WTC11 (cell line): ENCODE results near the gene KRT79. TPM values are rescaled to one million over a fixed set of nuclear protein-coding genes. Genes with fewer than 3 reads are reported as not detected.

ENCODE experiments used
- ATAC-seq: fragments of 200-7000 bp; cut with Tn5 transposase; 2 replicates; pipeline ENCODE4 v1.10.0; 2021; ENCODE audit warnings: mild to moderate bottlenecking, moderate library complexity
- CTCF ChIA-PET: fragments of 300-600 bp; sonication (Branson Sonifier 250); formaldehyde crosslinking; loops from one replicate; lab custom pipeline; 2021; ENCODE audit warnings: antibody characterized with exemption; lab: Charles Lee
- POLR2A ChIA-PET: fragments of 350-600 bp; sonication (Branson Sonifier 250); formaldehyde crosslinking; loops from one replicate; lab custom pipeline; 2021; ENCODE audit warnings: antibody characterized with exemption; lab: Charles Lee
- DNase-seq: peaks from one replicate; pipeline ENCODE4 v3.0.0; 2021; ENCODE audit warnings: low spot score
- H3K27ac Mint-ChIP-seq: 2 replicates; pipeline ENCODE4 v1.8.0; 2021; ENCODE audit warnings: mixed read lengths
- H3K27me3 Mint-ChIP-seq: 2 replicates; pipeline ENCODE4 v1.8.0; 2021; ENCODE audit warnings: low read depth, mild to moderate bottlenecking, moderate library complexity, mixed read lengths
- H3K36me3 Mint-ChIP-seq: 2 replicates; pipeline ENCODE4 v1.8.0; 2021; ENCODE audit warnings: mixed read lengths
- H3K4me1 Mint-ChIP-seq: 2 replicates; pipeline ENCODE4 v1.8.0; 2022; ENCODE audit warnings: mixed read lengths
- H3K4me3 Mint-ChIP-seq: 2 replicates; pipeline ENCODE4 v1.8.0; 2021; ENCODE audit warnings: mild to moderate bottlenecking, moderate library complexity, mixed read lengths
- H3K9me3 Mint-ChIP-seq: 2 replicates; pipeline ENCODE4 v1.8.0; 2021; ENCODE audit warnings: mixed read lengths
- CREB1 ChIP-seq: sonication (generic); formaldehyde crosslinking; IDR thresholded peaks from 2 replicates; pipeline ENCODE4 v1.8.0; 2023; ENCODE audit warnings: mild to moderate bottlenecking, missing genetic modification reagents
- ETV6 ChIP-seq: sonication (generic); formaldehyde crosslinking; IDR thresholded peaks from 2 replicates; pipeline ENCODE4 v1.8.1; 2022; ENCODE audit warnings: mild to moderate bottlenecking, missing genetic modification reagents
- NFE2L1 ChIP-seq: sonication (generic); formaldehyde crosslinking; IDR thresholded peaks from 2 replicates; pipeline ENCODE4 v1.8.1; 2023; ENCODE audit warnings: missing genetic modification reagents
- SMAD4 ChIP-seq: sonication (generic); formaldehyde crosslinking; IDR thresholded peaks from 2 replicates; pipeline ENCODE4 v1.8.0; 2022; ENCODE audit warnings: mild to moderate bottlenecking, missing genetic modification reagents
- TEAD1 ChIP-seq: sonication (generic); formaldehyde crosslinking; IDR thresholded peaks from 2 replicates; pipeline ENCODE4 v1.8.0; 2022; ENCODE audit warnings: mild to moderate bottlenecking, missing genetic modification reagents
- ZNF219 ChIP-seq: sonication (generic); formaldehyde crosslinking; IDR thresholded peaks from 2 replicates; pipeline ENCODE4 v1.8.0; 2023; ENCODE audit warnings: missing genetic modification reagents, mild to moderate bottlenecking, borderline replicate concordance
- ZNF423 ChIP-seq: fragments of 250-450 bp; sonication (Bioruptor Pico); IDR thresholded peaks from 2 replicates; pipeline ENCODE4 v2.1.2; 2022; ENCODE audit warnings: mild to moderate bottlenecking, moderate library complexity
- total RNA-seq: library from RNA; stranded (reverse); gene quantifications from 3 replicates; pipeline ENCODE4 v1.2.3, GENCODE V29; 2021
- TF ChIP-seq, protein P1 (sequence below): sonication (generic); formaldehyde crosslinking; IDR thresholded peaks from 2 replicates; pipeline ENCODE4 v1.8.0; 2022; ENCODE audit warnings: missing genetic modification reagents
- TF ChIP-seq, protein P2 (sequence below): sonication (generic); formaldehyde crosslinking; IDR thresholded peaks from 2 replicates; pipeline ENCODE4 v1.8.0; 2023; ENCODE audit warnings: mild to moderate bottlenecking, missing genetic modification reagents
- TF ChIP-seq, protein P3 (sequence below): sonication (generic); formaldehyde crosslinking; IDR thresholded peaks from 2 replicates; pipeline ENCODE4 v1.8.1; 2023; ENCODE audit warnings: mild to moderate bottlenecking, missing genetic modification reagents
- TF ChIP-seq, protein P4 (sequence below): sonication (generic); formaldehyde crosslinking; IDR thresholded peaks from 2 replicates; pipeline ENCODE4 v1.8.0; 2022; ENCODE audit warnings: mild to moderate bottlenecking, missing genetic modification reagents
- TF ChIP-seq, protein P5 (sequence below): fragments of 250-450 bp; sonication (Bioruptor Pico); IDR thresholded peaks from 2 replicates; pipeline ENCODE4 v1.9.0; 2021; ENCODE audit warnings: mild to moderate bottlenecking, borderline replicate concordance

Gene KRT79
- total RNA-seq, 1 experiment from 2014 or later: not detected

DNA sequence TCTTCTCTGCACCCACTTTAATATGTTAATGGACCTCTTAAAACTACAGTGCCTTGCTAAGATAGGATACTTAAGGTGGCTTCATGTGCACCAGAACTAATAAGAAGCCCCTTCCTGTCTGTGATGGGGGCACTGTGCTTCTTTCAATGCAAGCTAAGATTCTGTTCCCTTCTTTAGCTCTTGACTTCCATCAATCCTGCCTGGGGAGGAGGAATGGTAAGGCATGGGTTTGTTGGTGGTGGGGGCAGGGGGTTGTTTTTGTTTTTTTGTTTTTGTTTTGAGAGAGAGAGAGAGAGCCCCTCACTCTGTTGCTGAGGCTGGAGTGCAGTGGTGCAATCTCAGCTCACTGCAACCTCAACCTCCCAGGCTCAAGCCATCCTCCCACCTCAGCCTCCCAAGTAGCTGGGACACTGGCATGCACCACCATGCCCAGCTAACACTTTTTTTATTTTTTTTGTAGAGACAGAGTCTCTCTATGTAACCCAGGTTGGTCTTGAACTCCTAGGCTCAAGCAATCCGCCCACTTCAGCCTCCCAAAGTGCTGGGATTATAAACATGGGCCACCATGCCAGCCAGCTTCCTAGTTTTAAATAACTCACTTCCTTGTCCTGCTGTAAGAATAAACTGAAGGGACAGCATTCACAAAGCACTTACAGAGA is 33.7 kb downstream of the KRT79 start (continued):
- no peak for TF ChIP-seq CREB1

DNA sequence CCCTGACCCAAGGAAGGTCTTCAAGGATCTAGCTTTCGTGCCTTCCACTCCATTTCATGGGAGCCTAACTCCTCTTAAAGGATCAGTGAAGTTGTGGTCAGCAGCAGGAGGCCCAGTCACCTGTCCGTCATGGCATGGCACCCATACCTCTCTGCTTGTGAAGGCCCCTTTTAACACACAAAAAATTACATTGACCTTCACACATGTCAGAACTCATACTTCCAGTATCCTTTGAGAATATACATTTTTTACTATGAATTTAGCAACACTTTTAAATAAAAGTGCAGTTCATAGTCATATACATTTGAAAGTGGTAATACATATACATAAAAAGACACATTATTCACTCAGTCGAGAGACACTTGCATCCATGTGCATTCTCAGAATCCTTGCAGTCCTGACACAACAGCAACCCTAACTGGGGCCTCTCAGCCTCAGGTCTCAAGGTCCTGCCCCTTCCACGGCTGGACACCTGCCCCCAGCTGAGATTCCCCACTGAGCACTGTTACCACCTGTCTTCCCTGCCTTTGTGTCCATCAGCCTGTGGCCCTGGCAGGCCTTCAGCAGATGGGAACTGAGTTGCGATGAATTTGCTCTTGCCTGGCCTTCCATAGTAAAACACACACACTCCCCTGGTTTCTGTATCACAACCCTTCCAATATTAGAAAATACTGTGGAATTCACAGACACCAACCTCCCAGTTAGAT is 34.5 kb downstream of the KRT79 start:
- no peak for ATAC-seq

DNA sequence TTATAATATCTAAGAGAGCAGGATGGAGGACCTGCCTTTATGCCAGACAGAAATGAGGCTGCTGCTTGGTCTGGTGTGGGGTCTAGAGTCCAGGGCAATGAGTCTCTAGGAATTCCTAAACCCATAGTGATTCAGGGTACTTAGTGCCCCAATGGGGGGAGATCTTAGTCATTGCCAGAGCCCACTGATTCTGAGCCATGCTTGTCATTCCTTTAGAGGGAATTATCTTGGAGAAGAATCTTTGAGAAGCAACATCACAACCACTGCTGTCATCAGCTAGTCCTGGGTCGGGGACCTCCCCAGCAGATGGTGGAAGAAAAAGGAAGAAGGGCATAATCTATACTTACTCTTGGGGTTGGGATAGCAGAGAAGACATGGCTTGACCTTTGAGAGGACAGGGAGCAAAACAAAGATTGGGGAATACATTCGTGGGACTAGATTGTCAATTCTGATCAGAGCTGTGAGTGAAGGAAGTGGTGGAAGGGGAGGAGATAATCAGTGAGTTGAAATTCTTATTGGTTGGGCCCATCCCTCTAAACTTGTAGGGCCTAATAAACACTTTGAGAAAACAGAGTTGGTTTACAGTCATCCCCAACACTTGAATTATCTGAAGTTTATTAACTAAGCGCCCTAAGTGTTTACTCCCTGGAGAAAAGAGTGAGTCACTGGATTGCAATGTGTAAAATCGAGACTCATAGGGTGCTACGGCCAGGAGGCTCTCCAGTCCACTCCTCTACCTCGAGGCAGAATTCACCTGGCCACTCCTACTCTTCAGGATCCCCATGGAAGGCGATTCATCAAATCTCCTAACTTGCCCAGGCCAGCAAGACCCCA is 35.2 kb downstream of the KRT79 start:
- H3K27me3 Mint-ChIP-seq: no peaks in the 10 kb centered on the region; the same call in 1 of the 2 replicates
- peaks cover 31% of the 10 kb centered on the region for H3K4me1 Mint-ChIP-seq
- ATAC-seq: no peak
- POLR2A ChIA-PET: no interaction called here
- no peak for DNase-seq
- H3K9me3 Mint-ChIP-seq: no peaks in the 10 kb centered on the region
- no peak overlapping the region for H3K4me3 Mint-ChIP-seq
- no peaks in the 10 kb centered on the region for H3K36me3 Mint-ChIP-seq
- no peak overlapping the region for H3K27ac Mint-ChIP-seq
- CTCF ChIA-PET: interaction anchor here (0.7 to 0.8 kb wide), 2 partner anchors 17 to 81 kb away, joined by 3 to 4 read pairs; no protein-coding TSS in a partner anchor
- TF ChIP-seq, protein P1, sequence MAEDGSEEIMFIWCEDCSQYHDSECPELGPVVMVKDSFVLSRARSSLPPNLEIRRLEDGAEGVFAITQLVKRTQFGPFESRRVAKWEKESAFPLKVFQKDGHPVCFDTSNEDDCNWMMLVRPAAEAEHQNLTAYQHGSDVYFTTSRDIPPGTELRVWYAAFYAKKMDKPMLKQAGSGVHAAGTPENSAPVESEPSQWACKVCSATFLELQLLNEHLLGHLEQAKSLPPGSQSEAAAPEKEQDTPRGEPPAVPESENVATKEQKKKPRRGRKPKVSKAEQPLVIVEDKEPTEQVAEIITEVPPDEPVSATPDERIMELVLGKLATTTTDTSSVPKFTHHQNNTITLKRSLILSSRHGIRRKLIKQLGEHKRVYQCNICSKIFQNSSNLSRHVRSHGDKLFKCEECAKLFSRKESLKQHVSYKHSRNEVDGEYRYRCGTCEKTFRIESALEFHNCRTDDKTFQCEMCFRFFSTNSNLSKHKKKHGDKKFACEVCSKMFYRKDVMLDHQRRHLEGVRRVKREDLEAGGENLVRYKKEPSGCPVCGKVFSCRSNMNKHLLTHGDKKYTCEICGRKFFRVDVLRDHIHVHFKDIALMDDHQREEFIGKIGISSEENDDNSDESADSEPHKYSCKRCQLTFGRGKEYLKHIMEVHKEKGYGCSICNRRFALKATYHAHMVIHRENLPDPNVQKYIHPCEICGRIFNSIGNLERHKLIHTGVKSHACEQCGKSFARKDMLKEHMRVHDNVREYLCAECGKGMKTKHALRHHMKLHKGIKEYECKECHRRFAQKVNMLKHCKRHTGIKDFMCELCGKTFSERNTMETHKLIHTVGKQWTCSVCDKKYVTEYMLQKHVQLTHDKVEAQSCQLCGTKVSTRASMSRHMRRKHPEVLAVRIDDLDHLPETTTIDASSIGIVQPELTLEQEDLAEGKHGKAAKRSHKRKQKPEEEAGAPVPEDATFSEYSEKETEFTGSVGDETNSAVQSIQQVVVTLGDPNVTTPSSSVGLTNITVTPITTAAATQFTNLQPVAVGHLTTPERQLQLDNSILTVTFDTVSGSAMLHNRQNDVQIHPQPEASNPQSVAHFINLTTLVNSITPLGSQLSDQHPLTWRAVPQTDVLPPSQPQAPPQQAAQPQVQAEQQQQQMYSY (CRISPR knock-in tag): no peak
- TF ChIP-seq, protein P2, sequence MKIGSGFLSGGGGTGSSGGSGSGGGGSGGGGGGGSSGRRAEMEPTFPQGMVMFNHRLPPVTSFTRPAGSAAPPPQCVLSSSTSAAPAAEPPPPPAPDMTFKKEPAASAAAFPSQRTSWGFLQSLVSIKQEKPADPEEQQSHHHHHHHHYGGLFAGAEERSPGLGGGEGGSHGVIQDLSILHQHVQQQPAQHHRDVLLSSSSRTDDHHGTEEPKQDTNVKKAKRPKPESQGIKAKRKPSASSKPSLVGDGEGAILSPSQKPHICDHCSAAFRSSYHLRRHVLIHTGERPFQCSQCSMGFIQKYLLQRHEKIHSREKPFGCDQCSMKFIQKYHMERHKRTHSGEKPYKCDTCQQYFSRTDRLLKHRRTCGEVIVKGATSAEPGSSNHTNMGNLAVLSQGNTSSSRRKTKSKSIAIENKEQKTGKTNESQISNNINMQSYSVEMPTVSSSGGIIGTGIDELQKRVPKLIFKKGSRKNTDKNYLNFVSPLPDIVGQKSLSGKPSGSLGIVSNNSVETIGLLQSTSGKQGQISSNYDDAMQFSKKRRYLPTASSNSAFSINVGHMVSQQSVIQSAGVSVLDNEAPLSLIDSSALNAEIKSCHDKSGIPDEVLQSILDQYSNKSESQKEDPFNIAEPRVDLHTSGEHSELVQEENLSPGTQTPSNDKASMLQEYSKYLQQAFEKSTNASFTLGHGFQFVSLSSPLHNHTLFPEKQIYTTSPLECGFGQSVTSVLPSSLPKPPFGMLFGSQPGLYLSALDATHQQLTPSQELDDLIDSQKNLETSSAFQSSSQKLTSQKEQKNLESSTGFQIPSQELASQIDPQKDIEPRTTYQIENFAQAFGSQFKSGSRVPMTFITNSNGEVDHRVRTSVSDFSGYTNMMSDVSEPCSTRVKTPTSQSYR (CRISPR knock-in tag): no peak
- TF ChIP-seq, protein P3, sequence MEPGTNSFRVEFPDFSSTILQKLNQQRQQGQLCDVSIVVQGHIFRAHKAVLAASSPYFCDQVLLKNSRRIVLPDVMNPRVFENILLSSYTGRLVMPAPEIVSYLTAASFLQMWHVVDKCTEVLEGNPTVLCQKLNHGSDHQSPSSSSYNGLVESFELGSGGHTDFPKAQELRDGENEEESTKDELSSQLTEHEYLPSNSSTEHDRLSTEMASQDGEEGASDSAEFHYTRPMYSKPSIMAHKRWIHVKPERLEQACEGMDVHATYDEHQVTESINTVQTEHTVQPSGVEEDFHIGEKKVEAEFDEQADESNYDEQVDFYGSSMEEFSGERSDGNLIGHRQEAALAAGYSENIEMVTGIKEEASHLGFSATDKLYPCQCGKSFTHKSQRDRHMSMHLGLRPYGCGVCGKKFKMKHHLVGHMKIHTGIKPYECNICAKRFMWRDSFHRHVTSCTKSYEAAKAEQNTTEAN (CRISPR knock-in tag): no peak
- no peak for TF ChIP-seq TEAD1 (CRISPR knock-in tag)
- no peak for TF ChIP-seq ETV6 (CRISPR knock-in tag)
- no peak for TF ChIP-seq ZNF219
- TF ChIP-seq SMAD4: no peak
- TF ChIP-seq NFE2L1 (CRISPR knock-in tag): no peak
- TF ChIP-seq, protein P4, sequence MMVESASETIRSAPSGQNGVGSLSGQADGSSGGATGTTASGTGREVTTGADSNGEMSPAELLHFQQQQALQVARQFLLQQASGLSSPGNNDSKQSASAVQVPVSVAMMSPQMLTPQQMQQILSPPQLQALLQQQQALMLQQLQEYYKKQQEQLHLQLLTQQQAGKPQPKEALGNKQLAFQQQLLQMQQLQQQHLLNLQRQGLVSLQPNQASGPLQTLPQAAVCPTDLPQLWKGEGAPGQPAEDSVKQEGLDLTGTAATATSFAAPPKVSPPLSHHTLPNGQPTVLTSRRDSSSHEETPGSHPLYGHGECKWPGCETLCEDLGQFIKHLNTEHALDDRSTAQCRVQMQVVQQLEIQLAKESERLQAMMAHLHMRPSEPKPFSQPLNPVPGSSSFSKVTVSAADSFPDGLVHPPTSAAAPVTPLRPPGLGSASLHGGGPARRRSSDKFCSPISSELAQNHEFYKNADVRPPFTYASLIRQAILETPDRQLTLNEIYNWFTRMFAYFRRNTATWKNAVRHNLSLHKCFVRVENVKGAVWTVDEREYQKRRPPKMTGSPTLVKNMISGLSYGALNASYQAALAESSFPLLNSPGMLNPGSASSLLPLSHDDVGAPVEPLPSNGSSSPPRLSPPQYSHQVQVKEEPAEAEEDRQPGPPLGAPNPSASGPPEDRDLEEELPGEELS (CRISPR knock-in tag): no peak

More for the DNA sequence above, 34.5 kb downstream of the KRT79 start:
- H3K27ac Mint-ChIP-seq: no peak overlapping the region
- peak; percentile 91 for TF ChIP-seq ZNF423 (CRISPR knock-in tag)
- TF ChIP-seq, protein P5, sequence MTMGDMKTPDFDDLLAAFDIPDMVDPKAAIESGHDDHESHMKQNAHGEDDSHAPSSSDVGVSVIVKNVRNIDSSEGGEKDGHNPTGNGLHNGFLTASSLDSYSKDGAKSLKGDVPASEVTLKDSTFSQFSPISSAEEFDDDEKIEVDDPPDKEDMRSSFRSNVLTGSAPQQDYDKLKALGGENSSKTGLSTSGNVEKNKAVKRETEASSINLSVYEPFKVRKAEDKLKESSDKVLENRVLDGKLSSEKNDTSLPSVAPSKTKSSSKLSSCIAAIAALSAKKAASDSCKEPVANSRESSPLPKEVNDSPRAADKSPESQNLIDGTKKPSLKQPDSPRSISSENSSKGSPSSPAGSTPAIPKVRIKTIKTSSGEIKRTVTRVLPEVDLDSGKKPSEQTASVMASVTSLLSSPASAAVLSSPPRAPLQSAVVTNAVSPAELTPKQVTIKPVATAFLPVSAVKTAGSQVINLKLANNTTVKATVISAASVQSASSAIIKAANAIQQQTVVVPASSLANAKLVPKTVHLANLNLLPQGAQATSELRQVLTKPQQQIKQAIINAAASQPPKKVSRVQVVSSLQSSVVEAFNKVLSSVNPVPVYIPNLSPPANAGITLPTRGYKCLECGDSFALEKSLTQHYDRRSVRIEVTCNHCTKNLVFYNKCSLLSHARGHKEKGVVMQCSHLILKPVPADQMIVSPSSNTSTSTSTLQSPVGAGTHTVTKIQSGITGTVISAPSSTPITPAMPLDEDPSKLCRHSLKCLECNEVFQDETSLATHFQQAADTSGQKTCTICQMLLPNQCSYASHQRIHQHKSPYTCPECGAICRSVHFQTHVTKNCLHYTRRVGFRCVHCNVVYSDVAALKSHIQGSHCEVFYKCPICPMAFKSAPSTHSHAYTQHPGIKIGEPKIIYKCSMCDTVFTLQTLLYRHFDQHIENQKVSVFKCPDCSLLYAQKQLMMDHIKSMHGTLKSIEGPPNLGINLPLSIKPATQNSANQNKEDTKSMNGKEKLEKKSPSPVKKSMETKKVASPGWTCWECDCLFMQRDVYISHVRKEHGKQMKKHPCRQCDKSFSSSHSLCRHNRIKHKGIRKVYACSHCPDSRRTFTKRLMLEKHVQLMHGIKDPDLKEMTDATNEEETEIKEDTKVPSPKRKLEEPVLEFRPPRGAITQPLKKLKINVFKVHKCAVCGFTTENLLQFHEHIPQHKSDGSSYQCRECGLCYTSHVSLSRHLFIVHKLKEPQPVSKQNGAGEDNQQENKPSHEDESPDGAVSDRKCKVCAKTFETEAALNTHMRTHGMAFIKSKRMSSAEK (CRISPR knock-in tag): no peak
- H3K9me3 Mint-ChIP-seq: no peaks in the 10 kb centered on the region
- POLR2A ChIA-PET: no interaction called here
- CTCF ChIA-PET: interaction anchor here (0.7 to 2.3 kb wide), 4 partner anchors 17 to 377 kb away, joined by 3 to 10 read pairs (median 4); no protein-coding TSS in a partner anchor
- H3K4me1 Mint-ChIP-seq: peaks cover 37% of the 10 kb centered on the region
- no peaks in the 10 kb centered on the region for H3K27me3 Mint-ChIP-seq
- no peak for DNase-seq
- no peaks in the 10 kb centered on the region for H3K36me3 Mint-ChIP-seq
- no peak overlapping the region for H3K4me3 Mint-ChIP-seq
